Hepatocyte (in vitro differentiated cells): ENCODE data around the gene SGMS1.

Source experiments
- CTCF ChIP-seq: fragments of 200-600 bp; sonication (generic); IDR thresholded peaks from 2 replicates; pipeline ENCODE4 v1.5.1; 2016; ENCODE audit warnings: antibody characterized with exemption, mild to moderate bottlenecking; ENCODE audit not compliant: poor library complexity
- EZH2 ChIP-seq: fragments of 200-600 bp; sonication (generic); IDR thresholded peaks from 2 replicates; pipeline ENCODE4 v1.6.1; 2016; ENCODE audit warnings: antibody characterized with exemption, mild to moderate bottlenecking, borderline replicate concordance
- EZH2phosphoT487 ChIP-seq: fragments of 200-600 bp; sonication (generic); IDR thresholded peaks from one replicate; pipeline ENCODE4 v1.6.1; 2018; ENCODE audit warnings: antibody characterized with exemption, mild to moderate bottlenecking, low read depth, moderate library complexity; ENCODE audit not compliant: unreplicated experiment, severe bottlenecking

- TF ChIP-seq EZH2 (no peak), CTCF (no peak), EZH2phosphoT487 (no peak)
Observed at GRCh38 chr10:50431791-50432190, 192.0 kb downstream of the SGMS1 start.
